HG03064 (cell line): ENCODE results near the gene NFKB1.

Experiments used
- ATAC-seq: cut with Tn5 transposase; IDR thresholded peaks from one replicate; pipeline ENCODE4 v1.9.1; 2021; ENCODE audit warnings: low read depth; ENCODE audit not compliant: unreplicated experiment

The NFKB1 gene

GRCh38 chr4:102527695-102528283, 26.6 kb downstream of the NFKB1 start:
- no peak for ATAC-seq

DNA sequence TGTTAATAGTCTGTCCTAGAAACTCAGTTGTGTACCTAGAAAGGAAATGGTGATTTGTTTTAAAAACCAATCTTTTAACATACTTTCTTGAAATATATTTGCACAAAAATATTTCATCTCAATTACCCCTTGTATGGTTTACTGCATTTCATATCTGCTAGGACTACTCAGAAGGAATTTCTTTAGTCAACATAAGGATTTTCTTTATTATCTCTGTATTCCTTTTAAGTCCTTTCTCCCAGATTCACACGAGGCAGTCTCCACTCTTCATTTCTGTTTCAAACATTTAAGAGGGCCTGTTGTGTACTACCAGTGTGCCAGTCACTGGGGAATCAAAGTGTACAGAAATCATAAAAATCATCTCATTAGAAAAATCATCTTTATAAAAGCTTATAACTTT, 28.8 kb downstream of the NFKB1 start:
- ATAC-seq, result no peak

DNA sequence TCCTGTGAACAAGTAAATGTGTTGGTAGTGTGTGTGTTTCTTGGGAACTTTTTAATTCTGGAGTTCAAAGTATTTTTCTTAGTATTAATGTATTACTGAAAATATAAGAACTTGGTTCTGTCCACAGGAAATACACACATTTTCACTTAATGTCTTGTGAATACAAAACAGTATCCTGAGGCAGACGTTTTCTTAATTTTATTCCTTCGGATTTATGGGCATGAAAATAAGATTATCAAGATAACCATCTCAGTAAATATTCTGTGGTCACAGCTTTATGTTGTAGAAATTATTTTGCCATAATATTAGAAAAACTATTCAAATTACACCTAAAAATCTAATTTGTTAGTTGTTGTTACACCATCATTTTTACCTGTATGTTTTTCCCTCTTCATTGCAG, 29.8 kb downstream of the NFKB1 start:
- no peak for ATAC-seq

DNA sequence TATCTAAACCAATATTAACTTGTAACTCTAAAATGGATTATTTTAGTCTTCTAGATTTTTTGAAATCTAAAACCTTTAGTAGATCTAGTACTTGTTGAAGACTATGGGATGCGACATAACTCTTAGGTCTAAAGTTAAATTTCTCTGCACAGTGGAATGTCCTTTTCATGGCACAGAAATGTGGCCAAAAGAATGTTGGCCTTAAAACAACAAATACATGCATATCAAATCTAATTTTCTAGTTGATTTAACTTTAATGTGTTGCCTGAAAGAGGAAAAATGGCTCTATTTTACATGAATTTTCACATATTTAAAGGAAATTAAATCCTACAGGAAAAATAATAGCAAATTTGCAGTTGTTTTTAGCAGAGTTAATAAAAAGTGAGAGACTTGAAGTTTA, 30.3 kb downstream of the NFKB1 start:
- no peak for ATAC-seq

DNA sequence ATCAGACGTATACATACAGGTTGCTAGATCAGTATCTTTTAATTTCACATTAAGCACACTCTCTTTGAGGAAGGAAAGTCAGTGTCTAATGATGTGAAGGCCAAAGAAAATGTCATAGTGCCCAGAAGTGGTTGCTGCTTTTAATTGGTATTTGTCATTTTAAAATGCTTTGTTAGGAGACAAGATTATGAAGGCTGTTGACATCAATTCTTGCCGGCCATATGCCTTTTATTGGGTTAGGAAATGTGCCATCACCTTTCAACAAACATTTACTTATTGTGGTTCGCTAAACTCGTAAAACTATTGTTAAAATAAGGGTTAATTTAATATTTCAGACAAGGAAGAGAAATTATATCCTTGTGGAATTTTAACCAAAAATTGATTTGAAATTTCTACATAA, 32.2 kb downstream of the NFKB1 start:
- no peak for ATAC-seq

DNA sequence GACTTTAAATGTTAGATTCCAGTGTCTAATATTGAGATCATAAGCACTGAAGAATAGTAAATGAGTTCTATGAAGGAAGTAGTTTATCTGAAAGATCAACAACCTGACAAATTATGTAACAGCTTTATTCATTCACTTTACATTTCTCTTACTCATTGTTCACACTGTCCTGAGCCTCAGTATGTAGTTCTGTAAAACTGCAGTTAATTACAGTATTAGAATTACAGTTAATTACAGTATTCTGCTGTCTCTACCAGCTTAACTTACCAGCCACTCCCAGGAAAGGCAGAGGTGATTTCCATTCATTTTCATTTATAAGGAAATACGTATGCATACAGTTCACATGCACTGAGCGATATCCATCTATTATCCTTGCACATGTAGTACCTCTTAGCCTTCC, 32.7 kb downstream of the NFKB1 start:
- no peak for ATAC-seq

DNA sequence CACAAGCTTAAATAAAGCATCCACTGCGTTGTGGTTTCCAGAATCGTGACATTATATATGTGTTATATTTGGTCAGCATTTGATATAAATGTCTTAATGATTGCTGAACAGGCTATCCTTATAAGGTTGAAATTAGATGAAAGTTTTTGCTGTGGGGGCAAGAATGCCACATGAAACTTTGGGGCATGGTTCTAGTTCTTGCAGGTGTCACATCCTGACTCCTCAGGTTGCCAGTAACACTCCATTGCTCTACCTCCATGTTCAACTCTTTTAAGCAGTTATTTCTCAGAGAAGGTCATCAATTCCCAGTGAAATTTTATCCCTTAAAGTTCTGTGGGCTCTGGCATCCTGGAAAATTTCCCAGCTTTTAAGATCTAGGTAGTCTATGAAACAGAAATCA, 33.7 kb downstream of the NFKB1 start:
- ATAC-seq, result no peak

DNA sequence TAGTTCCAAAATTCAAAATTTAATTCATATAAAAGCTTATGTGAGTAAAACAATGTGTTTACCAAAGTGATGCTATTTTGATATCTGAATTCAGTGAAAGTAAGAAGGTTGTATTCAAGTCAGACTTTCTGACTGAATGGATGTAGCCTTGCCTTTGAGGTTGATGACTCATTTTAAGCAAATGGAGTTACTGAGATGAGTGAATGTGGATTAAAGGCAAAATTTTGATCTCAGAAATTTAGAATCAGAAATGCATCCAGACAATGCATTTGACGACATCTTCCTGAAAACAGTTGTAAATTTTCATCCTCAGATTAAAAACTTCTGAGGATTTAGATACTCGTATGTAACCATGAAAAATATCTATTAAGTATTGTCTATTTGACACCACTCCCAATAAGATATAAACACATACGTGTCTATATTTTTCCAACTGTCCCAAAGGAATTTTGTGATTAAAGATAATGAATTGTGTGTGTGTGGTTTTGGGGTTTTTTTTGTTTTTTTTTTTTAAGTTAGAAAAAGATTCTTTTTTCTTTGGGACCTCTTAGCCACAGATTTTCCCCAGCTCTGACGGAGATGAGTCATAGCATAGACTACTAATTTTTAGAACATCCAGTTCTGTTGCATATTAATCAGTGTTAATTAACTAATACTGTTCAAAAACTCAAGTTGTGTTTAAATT, 34.4 kb downstream of the NFKB1 start:
- ATAC-seq, result peak; percentile 66

- no peak for ATAC-seq
Observed at GRCh38 chr4:102536768-102537167, 35.6 kb downstream of the NFKB1 start.

DNA sequence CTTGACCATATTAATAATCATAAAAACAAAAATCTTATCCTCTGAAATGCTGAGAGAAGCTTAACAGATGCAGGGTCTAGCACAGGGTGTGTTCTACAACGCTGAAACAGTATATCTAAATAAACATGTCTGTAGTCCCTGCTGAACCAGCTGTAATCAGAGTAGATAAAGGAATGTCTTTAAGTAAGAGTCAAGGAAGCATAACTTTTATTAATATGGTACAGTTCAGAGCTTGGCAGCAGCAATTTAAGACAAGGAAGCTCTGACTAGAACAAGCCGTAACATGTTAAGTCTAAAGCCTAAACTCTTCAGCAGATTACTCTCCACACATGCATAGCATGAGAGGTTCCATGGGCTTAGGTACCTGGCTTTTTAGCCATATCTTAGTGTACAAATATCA, 36.1 kb downstream of the NFKB1 start:
- no peak for ATAC-seq

DNA sequence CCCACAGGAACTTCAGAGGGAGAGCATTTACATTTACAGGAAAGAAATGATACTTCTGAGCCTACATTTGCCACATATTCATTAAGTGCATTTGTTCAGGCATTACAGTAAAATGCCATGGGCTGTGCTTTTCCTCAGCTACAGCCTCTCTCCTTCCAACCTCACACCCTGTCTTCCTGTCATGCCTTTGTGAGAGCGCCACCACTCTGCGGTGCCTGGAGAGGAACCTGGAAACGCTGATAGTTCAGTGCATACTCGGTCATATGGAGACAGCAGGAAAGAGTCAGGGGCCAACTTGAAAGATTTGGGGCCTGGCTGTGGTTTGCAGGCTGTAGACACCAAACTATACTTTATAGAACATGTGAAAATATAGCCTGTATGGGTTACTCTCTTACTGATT, 40.5 kb downstream of the NFKB1 start:
- ATAC-seq, result no peak

DNA sequence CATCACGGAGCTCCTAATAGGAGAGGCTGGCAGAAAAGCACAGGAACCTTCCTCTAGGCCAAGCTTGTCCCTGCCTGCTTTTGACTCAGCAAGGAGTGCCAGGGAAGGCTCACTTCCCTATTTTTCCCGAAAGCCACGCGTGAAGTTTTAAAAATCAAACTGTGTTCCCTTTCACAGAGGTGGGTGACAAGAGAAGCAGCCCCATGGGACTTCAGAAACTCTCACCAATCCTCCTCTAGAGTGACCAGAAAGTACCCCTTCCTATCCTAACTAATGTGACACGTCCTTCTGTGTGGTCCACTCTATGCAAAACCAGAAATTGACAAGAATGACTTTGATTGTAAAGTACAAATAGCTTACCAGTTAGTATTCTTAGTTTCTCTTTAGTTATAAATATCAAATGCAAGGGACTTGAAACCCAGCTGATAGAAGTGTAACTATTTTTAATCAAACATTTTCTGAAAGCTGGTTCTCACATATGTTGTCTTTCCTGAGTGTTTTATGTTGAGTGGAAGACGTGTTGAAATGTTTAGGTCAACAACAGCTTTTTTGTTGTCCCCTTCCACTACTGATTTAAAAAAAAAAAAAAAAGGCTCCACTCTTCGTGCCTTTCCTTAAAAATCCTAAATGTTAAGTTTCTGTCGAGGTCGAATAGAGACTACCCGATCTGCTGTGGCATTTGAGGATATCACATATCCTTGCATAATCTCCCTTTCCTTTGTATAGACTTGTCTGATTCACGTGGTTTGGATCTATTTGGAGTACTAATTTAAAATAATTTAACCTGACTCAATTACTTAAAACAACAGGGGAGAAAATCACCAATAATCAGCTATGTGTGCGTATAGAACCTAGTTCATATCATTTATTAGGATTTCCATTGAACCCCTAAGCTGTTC, 42.1 kb downstream of the NFKB1 start:
- peak; percentile 85 for ATAC-seq

DNA sequence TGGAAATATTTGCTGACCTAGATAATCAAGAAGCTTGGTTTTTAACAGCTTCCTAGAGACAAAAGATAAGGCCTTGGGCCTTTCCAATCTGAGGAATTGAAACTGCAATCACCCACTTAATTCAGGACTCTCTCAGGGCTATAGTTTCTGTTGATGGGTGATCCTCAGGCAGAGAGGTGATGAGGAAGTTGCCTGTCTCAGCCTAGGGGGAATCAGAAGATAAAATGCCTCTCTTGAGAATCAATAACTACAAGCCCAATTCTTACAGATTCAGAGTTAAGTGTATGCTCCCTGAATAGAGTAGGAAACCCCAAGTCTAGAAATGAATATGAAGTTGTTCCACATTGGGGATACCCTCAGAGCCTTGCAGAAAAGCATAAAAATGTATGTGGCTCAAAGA, 45.5 kb downstream of the NFKB1 start:
- ATAC-seq, result no peak

GRCh38 chr4:102547973-102548372, 46.8 kb downstream of the NFKB1 start:
- no peak for ATAC-seq

GRCh38 chr4:102551958-102552565, 50.9 kb downstream of the NFKB1 start:
- no peak for ATAC-seq

DNA sequence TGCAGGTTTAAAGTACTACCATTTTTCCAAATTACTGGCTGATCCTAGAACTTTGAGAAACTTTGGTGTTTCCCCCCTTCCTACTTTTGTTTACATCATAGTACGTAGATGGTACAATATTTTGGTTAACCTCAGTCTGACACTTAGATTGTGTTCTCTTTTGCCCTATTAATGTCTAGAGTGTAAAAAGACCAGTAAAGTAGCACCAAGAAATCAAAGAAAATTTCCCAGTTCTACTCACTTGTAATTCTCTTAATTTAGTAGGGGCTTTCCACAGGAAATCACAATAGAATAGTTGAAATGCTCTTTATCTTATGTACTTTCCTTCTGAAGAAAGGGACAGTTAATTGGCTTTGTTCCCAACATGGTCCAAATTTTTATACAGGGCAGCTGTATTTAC, 51.6 kb downstream of the NFKB1 start:
- ATAC-seq, result no peak

- ATAC-seq, result no peak
Observed at GRCh38 chr4:102553982-102554381, 52.8 kb downstream of the NFKB1 start.

- no peak for ATAC-seq
Observed at GRCh38 chr4:102554482-102554881, 53.3 kb downstream of the NFKB1 start.

DNA sequence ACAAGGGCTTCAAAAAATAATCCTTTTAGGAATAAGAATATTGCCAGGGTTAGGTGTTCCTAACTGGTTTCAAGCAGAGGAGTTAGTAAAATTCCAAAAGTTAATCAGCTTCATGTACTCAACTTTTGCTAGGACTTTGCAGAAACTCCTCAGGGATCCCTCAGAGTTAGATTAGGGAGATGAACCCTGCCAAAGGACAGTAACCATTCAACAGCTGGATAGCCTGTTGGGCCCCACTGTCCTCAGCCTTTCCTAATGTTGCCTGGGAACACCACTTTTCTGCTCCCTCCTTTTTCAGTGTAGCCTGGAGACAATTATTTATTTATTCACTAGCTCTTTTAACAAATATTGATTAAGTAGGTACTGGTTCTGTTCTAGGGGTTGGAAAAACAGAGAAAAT, 53.8 kb downstream of the NFKB1 start:
- ATAC-seq, result no peak

GRCh38 chr4:102557636-102558035, 56.5 kb downstream of the NFKB1 start:
- no peak for ATAC-seq

DNA sequence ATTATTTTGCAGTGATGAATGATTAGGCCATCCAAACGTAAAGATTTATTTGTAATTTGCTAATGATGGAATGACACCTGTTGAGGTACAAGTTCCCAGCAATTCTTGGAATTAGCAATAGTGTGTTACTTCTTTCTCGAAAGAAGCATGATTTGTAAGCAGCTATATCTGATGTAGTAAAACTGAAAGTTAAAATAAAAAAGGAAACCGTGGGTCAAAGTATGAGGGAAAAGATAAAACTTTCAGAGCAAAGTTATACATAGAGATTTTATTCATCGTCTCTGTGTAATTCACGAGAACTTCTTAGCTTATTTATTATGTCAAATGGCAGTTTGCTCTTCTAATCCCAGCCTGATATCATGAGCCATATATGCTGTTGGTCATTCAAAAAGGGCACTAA, 59.0 kb downstream of the NFKB1 start:
- ATAC-seq, result no peak
